HCT116 (cell line): ENCODE measurements around the gene CD244. TPM values are rescaled to one million over a fixed set of nuclear protein-coding genes. Genes with fewer than 3 reads are reported as not detected.
A peak's percentile ranks its signal among the peaks of the same experiment; 100 is the strongest.

Experiments used
- ATAC-seq: fragments of 200-7000 bp; cut with Tn5 transposase; 2 replicates; pipeline ENCODE4 v1.9.1; 2020; ENCODE audit warnings: mild to moderate bottlenecking, moderate library complexity
- BruUV-seq: library from RNA; stranded (reverse); fragments of 400-500 nt; replicated peaks from 2 replicates; lab custom pipeline; 2021; lab: Mats Ljungman, UMichigan
- CTCF ChIA-PET: fragments of 300-600 bp; sonication (Branson Sonifier 250); formaldehyde crosslinking; loops from one replicate; lab custom pipeline; 2021; ENCODE audit warnings: antibody characterized with exemption; lab: Charles Lee
- POLR2A ChIA-PET: fragments of 300-600, 350-600 bp; sonication (Branson Sonifier 250); formaldehyde crosslinking; loops from one replicate; lab custom pipeline; 2021; ENCODE audit warnings: antibody characterized with exemption; lab: Charles Lee
- RAD21 ChIA-PET, 2 experiments: fragments of 300-600 bp; sonication (Branson Sonifier 250); formaldehyde crosslinking; loops; one replicate each; lab custom pipeline; 2023; ENCODE audit warnings: low total read pairs in 2 of 2; ENCODE audit not compliant: uncharacterized antibody in 2 of 2, unreplicated experiment in 2 of 2, low non-redundant PET in 1 of 2; lab: Charles Lee
- DNase-seq: peaks from one replicate; pipeline ENCODE4 v3.0.0-alpha.2; 2010; ENCODE audit warnings: low read depth, low spot score
- H2AFZ ChIP-seq: fragments of 200-600 bp; shearing (Covaris generic), sonication (generic); 2 replicates; pipeline ENCODE4 v1.6.1; 2017; ENCODE audit warnings: low read depth, mixed run types, mixed read lengths, antibody characterized with exemption, low read length; ENCODE audit not compliant: poor library complexity, severe bottlenecking
- H3K27ac ChIP-seq: 2 replicates; pipeline ENCODE4 v1.5.1; 2012; ENCODE audit warnings: low read depth, low read length
- H3K27me3 ChIP-seq: fragments of 200-600 bp; sonication (generic); 2 replicates; pipeline ENCODE4 v1.6.1; 2016; ENCODE audit warnings: mixed run types, low read length, mixed read lengths; ENCODE audit not compliant: insufficient read depth
- H3K36me3 ChIP-seq, 2 experiments: fragments of 200-500 bp in 1 of 2; fragments of 200-600 bp in 1 of 2; sonication (Bioruptor generic) in 1 of 2; sonication (generic) in 1 of 2; 2 replicates each; pipeline versions ENCODE4 v1.5.1 to v1.6.1; 2014 to 2016; ENCODE audit warnings: low read length in 2 of 2, inconsistent platforms in 1 of 2, mixed read lengths in 1 of 2, mixed run types in 1 of 2; ENCODE audit not compliant: insufficient read depth in 2 of 2, control insufficient read depth in 1 of 2
- H3K4me1 ChIP-seq, 2 experiments: fragments of 200-600 bp in 1 of 2; sonication (generic) in 1 of 2; 2 replicates each; pipeline versions ENCODE4 v1.5.1 to v1.6.1; 2012 to 2017; ENCODE audit warnings: low read length in 2 of 2, inconsistent platforms in 1 of 2, mild to moderate bottlenecking in 1 of 2, mixed read lengths in 1 of 2, mixed run types in 1 of 2, moderate library complexity in 1 of 2; ENCODE audit not compliant: insufficient read depth in 2 of 2, control insufficient read depth in 1 of 2
- H3K4me2 ChIP-seq: fragments of 200-600 bp; sonication (generic); 2 replicates; pipeline ENCODE4 v1.6.1; 2017; ENCODE audit warnings: mixed run types, low read length, mixed read lengths
- H3K4me3 ChIP-seq, 2 experiments: fragments of 200-600 bp in 1 of 2; sonication (generic) in 1 of 2; replicated peaks in 1 of 2; 2 replicates each; pipeline ENCODE4 v1.5.1; 2011 to 2016; ENCODE audit warnings: low read length in 2 of 2, control low read depth in 1 of 2, low read depth in 1 of 2, mild to moderate bottlenecking in 1 of 2, mixed read lengths in 1 of 2, mixed run types in 1 of 2
- H3K79me2 ChIP-seq: fragments of 200-600 bp; sonication (generic); 2 replicates; pipeline ENCODE4 v1.6.1; 2017; ENCODE audit warnings: mild to moderate bottlenecking, mixed run types, low read length, moderate library complexity, mixed read lengths; ENCODE audit not compliant: insufficient read depth
- H3K9ac ChIP-seq: fragments of 200-600 bp; sonication (generic); 2 replicates; pipeline ENCODE4 v1.6.1; 2016; ENCODE audit warnings: low read length, mixed read lengths
- H3K9me2 ChIP-seq: fragments of 200-600 bp; sonication (generic), shearing (Covaris generic); 2 replicates; pipeline ENCODE4 v1.6.1; 2017; ENCODE audit warnings: mixed run types, mild to moderate bottlenecking, moderate library complexity; ENCODE audit not compliant: insufficient read depth
- H3K9me3 ChIP-seq, 2 experiments: fragments of 200-500 bp in 1 of 2; fragments of 200-600 bp in 1 of 2; sonication (Bioruptor generic) in 1 of 2; sonication (generic) in 1 of 2; 2 replicates each; pipeline ENCODE4 v1.6.1; 2014 to 2017; ENCODE audit warnings: low read length in 2 of 2, mixed read lengths in 2 of 2, inconsistent platforms in 1 of 2, low read depth in 1 of 2, mild to moderate bottlenecking in 1 of 2, mixed run types in 1 of 2, moderate library complexity in 1 of 2; ENCODE audit not compliant: control insufficient read depth in 1 of 2, insufficient read depth in 1 of 2
- H4K20me1 ChIP-seq: fragments of 200-600 bp; sonication (generic), shearing (Covaris generic); 2 replicates; pipeline ENCODE4 v1.6.1; 2017; ENCODE audit warnings: mixed run types, mild to moderate bottlenecking, moderate library complexity; ENCODE audit not compliant: insufficient read depth
- CTCF ChIP-seq, 3 experiments: fragments of 200-600 bp in 1 of 3; sonication (generic) in 1 of 3; IDR thresholded peaks in 2 of 3; conservative IDR thresholded peaks in 1 of 3; 2 replicates each; pipeline ENCODE4 v1.5.1; 2012 to 2017; ENCODE audit warnings: low read depth in 2 of 3, low read length in 2 of 3, antibody characterized with exemption in 1 of 3, borderline replicate concordance in 1 of 3, control low read depth in 1 of 3, mild to moderate bottlenecking in 1 of 3, mixed read lengths in 1 of 3, mixed run types in 1 of 3, moderate library complexity in 1 of 3; ENCODE audit not compliant: insufficient read depth in 1 of 3
- EZH2phosphoT487 ChIP-seq: fragments of 200-600 bp; IDR thresholded peaks from 2 replicates; pipeline ENCODE4 v1.6.1; 2018; ENCODE audit warnings: antibody characterized with exemption, borderline replicate concordance
- POLR2AphosphoS5 ChIP-seq: IDR thresholded peaks from 2 replicates; pipeline ENCODE4 v1.6.1; 2011; ENCODE audit warnings: mild to moderate bottlenecking, low read depth, low read length, moderate library complexity
- RAD21 ChIP-seq: IDR thresholded peaks from 2 replicates; pipeline ENCODE4 v1.6.1; 2012; ENCODE audit warnings: low read depth, mild to moderate bottlenecking
- SRF ChIP-seq: IDR thresholded peaks from 2 replicates; pipeline ENCODE4 v1.6.1; 2012; ENCODE audit warnings: low read depth
- TCF7L2 ChIP-seq: IDR thresholded peaks from 2 replicates; pipeline ENCODE4 v1.7.0; 2011; ENCODE audit warnings: borderline replicate concordance, inconsistent platforms; ENCODE audit not compliant: insufficient read depth, insufficient read length; ENCODE audit errors: extremely low read depth
- intact Hi-C: fragments of 100-400 bp; cut with micrococcal nuclease; formaldehyde crosslinking; loops from 2 replicates; pipeline ENCODE4 v1.10.0; 2022
- total RNA-seq: library from RNA; stranded (reverse); gene quantifications from one replicate; pipeline ENCODE4 v1.2.1, GENCODE V29; 2021; ENCODE audit not compliant: unreplicated experiment
- TF ChIP-seq, protein P1 (sequence below): IDR thresholded peaks from 2 replicates; pipeline ENCODE4 v1.6.1; 2012; ENCODE audit warnings: low read depth

Gene CD244
- total RNA-seq, 1 experiment from 2014 or later = not detected

GRCh38 chr1:160834945-160835565, 27.6 kb downstream of the CD244 start:
- intact Hi-C loops = loop anchor here (1.0 to 5.0 kb wide), 3 partner anchors 116 to 408 kb away; no protein-coding TSS in a partner anchor
- RAD21 ChIA-PET = interaction anchor here (0.6 to 1.6 kb wide), 3 partner anchors 18 to 119 kb away, joined by 3 read pairs; partner anchors contain the start of gene ITLN2 (in 2 of the 2)
- Histone ChIP-seq H3K4me2 (no peak overlapping the region), H3K36me3 (no peaks in the 10 kb centered on the region), H3K27ac (no peak overlapping the region), H3K9me2 (no peaks in the 10 kb centered on the region)
- POLR2A ChIA-PET = interaction anchor here (1.4 kb wide), 1 partner anchor 116 kb away, joined by 3 read pairs; no protein-coding TSS in a partner anchor
- TF ChIP-seq, protein P1, sequence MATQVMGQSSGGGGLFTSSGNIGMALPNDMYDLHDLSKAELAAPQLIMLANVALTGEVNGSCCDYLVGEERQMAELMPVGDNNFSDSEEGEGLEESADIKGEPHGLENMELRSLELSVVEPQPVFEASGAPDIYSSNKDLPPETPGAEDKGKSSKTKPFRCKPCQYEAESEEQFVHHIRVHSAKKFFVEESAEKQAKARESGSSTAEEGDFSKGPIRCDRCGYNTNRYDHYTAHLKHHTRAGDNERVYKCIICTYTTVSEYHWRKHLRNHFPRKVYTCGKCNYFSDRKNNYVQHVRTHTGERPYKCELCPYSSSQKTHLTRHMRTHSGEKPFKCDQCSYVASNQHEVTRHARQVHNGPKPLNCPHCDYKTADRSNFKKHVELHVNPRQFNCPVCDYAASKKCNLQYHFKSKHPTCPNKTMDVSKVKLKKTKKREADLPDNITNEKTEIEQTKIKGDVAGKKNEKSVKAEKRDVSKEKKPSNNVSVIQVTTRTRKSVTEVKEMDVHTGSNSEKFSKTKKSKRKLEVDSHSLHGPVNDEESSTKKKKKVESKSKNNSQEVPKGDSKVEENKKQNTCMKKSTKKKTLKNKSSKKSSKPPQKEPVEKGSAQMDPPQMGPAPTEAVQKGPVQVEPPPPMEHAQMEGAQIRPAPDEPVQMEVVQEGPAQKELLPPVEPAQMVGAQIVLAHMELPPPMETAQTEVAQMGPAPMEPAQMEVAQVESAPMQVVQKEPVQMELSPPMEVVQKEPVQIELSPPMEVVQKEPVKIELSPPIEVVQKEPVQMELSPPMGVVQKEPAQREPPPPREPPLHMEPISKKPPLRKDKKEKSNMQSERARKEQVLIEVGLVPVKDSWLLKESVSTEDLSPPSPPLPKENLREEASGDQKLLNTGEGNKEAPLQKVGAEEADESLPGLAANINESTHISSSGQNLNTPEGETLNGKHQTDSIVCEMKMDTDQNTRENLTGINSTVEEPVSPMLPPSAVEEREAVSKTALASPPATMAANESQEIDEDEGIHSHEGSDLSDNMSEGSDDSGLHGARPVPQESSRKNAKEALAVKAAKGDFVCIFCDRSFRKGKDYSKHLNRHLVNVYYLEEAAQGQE = no peak
- TF ChIP-seq RAD21 = peak; percentile 85
- TF ChIP-seq POLR2AphosphoS5 = no peak
- TF ChIP-seq EZH2phosphoT487 = no peak
- TF ChIP-seq TCF7L2 = no peak
- TF ChIP-seq CTCF (IDR thresholded peaks at IDR 0.05 in 2 of 3, conservative IDR thresholded peaks at IDR 0.05 in 1 of 3; ENCODE audit: borderline replicate concordance in 1 of 3, insufficient read depth in 1 of 3, low read depth in 2 of 3, low read length in 2 of 3) = peak; percentile 61 to 91 (median 86)
- TF ChIP-seq SRF = no peak
- TF ChIP-seq, all 23 proteins: peak for 2
- CTCF ChIA-PET = interaction anchor here (0.7 to 5.0 kb wide), 16 partner anchors 9 to 547 kb away, joined by 3 to 45 read pairs (median 5); partner anchors contain the start of gene ITLN2
- Histone ChIP-seq H4K20me1 (no peaks in the 10 kb centered on the region), H3K4me1 (0 out of 4 replicates have a peak, but pooled peaks cover 0 to 3% of the 10 kb centered on the region in 2 experiments), H3K27me3 (peaks cover 5% of the 10 kb centered on the region; the same call in 1 of the 2 replicates), H3K9me3 (no peaks in the 10 kb centered on the region), H2AFZ (no peak overlapping the region), H3K79me2 (no peaks in the 10 kb centered on the region), H3K4me3 (no peak overlapping the region), H3K9ac (no peak overlapping the region)
- no TSS peak for BruUV-seq
- ATAC-seq = peak; percentile 39
- peak; percentile 22 for DNase-seq
